Myocyte (in vitro differentiated cells): ENCODE results near the gene LIF. TPM values are rescaled to one million over a fixed set of nuclear protein-coding genes. Genes with fewer than 3 reads are reported as not detected.
A peak's percentile ranks its signal among the peaks of the same experiment; 100 is the strongest.
"Not testable (repeated sequence)": the region's sequence is repeated elsewhere in the genome, so short reads cannot be mapped to it uniquely, and the experiment has no call there.

ENCODE experiments used
- DNase-seq: peaks from one replicate; pipeline ENCODE4 v3.0.0-alpha.2; 2012; ENCODE audit warnings: low read depth
- total RNA-seq: library from RNA; depleted of rRNA; stranded (reverse); fragments of >200 nt; gene quantifications from 2 replicates; pipeline ENCODE4 v1.2.3, GENCODE V29; 2014

Gene LIF
- total RNA-seq, 1 donor from 2014 or later: 14.8 TPM

GRCh38 chr22:30212363-30212995 lies 34.1 kb downstream of the LIF start:
- DNase-seq: peak; percentile 75

DNA sequence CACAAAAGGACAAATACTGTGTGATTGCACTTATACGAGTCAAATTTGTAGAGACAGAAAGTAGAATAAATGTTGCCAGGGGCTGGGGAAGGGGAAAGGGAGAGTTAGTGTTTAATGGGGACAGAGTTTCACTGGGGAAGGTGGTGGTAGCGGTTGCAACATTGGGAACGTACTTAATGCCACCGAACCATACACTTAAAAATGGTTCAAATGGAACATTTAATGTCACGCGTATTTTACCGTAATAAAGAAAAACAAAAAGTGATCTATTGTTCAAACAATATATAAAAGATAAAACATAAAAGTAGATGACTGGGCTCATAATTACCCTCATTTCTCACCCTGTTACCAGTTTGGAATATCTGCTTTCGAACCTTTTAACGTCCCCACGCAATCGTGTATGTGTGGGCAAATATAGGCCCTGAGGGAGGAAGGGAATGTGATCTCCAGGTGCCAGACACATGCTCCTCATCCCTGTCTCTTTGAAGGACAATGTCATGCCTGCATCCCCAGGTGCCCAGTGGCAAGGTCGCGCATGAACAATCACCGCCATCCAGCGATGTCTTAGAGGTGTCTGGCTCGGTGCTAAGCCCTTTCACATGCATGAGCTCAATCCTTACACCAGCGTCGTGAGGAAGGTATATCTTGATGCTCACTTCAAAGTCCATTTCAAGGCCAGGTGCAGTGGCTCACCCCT lies 35.3 kb downstream of the LIF start:
- DNase-seq: no peak

DNA sequence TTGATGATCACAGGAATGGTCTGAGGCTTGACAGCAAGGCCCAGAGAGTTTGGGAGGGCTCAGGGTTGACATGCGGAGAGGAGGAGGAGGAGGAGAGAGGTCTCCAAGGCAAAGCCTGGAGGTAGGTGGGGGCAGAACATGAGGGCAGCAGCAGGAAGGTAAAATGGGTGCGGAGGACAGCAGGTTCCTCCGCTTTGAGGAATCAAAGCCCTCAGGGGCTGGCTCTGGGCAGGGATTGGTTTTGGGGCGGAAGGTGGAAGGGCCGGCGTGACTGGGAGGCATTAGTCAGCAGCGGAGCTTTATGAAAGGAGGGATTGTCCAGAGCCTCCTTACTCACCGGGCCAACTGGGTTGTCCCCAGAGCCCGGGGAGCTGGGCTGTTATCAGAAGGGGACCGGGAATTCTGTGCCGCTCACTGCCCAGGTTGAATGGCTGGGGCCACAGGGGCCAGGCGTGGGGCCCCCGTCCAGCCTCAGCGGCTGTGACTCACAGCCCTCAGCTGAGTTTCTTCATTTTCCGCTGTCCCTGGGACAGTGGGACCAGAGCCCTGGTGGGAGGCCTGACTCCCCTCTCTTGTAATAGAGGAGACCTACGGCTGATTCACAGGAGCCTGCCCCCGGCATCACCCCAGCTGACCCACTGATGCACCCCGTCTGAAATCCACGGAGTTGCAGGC lies 36.2 kb downstream of the LIF start:
- DNase-seq: peak; percentile 73

GRCh38 chr22:30209642-30210041 lies 36.9 kb downstream of the LIF start:
- DNase-seq: no peak

GRCh38 chr22:30208631-30209603 lies 37.6 kb downstream of the LIF start:
- peak; percentile 65 for DNase-seq

- peak; percentile 100 for DNase-seq
These were observed 39.6 kb downstream of the LIF start for GRCh38 chr22:30206944-30207343.

- peak; percentile 98 for DNase-seq
These were observed 41.1 kb downstream of the LIF start for GRCh38 chr22:30205281-30206115.

- peak; percentile 91 for DNase-seq
These were observed 41.8 kb downstream of the LIF start for GRCh38 chr22:30204742-30205111.

DNA sequence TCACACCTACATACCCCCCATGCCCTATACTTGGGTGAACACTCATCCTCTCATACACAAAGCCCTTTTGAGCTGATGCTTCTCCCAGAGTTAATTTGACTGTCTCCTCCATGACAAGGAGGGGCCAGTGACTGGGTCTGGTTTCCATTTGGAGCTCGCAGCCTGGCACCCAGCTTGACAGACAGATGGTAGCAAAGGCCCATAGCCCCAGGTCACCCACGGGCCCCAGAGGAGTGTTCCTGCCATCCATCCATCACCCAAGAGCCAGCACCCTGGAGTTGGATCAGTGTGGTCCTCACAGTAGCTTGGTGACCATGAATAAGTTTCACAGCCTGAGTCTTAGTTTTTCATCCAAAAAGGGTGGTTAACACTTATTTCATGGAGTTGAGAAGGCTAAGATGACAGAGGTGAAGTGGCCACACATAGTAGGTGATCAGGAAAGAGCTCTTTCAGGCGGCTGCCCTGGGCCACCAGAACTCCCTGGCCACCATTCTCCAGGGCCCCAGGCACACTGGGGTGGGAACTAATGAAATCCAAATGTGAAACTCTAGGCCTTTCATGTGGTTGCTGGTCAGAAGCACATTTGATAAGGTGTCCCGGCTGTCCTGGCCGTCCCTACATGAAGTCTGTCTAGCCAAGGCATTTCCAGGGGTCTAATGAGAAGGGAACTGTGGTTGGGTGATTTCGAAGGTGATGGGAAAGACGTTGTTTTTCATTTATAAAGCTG lies 42.4 kb downstream of the LIF start:
- DNase-seq: no peak

GRCh38 chr22:30202531-30203006 lies 44.0 kb downstream of the LIF start:
- no peak for DNase-seq

- DNase-seq: no peak
These were observed 44.6 kb downstream of the LIF start for GRCh38 chr22:30201945-30202344.

- DNase-seq: not testable (repeated sequence)
These were observed 45.7 kb downstream of the LIF start for GRCh38 chr22:30200905-30201304.

DNA sequence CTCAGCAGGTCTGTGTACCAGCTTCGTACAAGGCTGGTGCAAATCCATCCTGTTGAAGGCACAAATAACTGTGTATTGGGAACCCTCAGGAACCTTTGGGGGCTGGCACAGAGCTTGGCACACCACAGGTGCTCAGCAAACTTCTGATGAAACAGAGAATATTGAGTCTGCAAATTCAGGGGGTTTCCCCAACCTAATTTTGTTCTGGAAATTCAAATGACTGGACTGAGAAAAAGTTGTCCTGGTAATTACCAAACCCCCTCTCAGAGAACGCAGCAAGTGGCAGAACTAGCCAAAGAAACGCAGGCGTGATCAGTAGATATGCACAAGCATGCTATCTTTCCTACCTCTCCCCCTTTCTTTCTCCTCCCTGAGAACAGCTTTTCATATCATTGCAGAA lies 47.6 kb downstream of the LIF start:
- no peak for DNase-seq

DNA sequence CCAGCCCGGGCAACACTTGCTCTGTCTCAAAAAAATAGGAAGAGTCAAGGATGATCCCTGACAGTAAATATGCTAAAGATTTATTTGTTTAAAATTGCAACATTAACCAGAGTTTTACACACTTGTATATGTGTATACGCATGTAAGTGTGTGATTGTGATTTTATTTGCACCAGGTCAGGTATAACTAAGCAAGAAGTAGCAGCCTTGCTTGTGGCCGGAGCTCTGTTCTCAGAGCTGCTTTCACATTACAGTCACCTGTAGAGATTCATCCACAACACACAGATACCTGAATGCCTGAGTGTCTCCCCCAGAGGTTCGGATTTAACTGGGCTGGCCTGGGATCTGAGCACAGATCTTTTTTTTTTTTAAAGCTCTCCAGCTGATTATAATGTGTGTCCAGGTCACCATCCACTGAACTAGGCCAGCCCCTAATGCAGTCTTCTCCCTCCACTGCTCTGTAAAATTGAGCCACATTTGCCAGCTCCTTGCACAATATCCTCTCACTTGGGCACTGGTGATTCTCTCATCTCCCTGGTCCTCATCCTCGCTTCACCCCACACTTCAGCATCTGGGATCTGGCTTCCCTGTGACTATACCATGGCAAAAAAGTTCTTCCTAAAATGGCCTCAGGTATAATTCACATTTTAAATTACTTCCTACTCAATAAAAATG lies 48.3 kb downstream of the LIF start:
- no peak for DNase-seq

- DNase-seq: no peak
These were observed 49.2 kb downstream of the LIF start for GRCh38 chr22:30197389-30197788.

DNA sequence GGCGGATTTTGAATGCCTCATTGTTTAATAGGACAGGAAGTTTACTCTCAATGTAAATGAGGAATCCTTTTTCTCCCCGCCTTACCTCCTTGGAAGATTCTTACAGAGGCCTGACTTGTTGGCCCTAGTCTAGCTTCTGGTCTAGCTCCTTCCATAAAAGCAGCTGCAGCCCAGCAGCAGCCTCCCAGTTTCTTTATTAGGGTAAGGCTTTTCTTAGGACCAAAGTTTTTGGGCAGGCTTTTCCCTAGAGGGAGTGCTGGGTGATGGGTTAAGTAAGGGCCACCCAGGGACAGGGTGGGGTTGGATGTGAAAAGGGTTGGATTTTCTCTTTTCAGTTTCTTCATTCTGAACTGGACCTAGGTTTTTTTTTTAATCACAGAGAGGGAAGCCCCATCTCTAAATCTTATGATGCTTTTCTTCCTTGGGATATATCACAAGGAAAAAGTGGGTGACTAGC lies 49.7 kb downstream of the LIF start:
- no peak for DNase-seq

GRCh38 chr22:30196141-30196879 lies 50.2 kb downstream of the LIF start:
- peak; percentile 97 for DNase-seq
